ENCODE measurements around the gene VAMP4. TPM values are rescaled to one million over a fixed set of nuclear protein-coding genes. Genes with fewer than 3 reads are reported as not detected.

The VAMP4 gene
- total and polyA plus RNA-seq, 2 donors (not counting 3 experiments of a cell fraction or from before 2014, with no cell fraction given): 2.1 to 10.4 TPM

DNA sequence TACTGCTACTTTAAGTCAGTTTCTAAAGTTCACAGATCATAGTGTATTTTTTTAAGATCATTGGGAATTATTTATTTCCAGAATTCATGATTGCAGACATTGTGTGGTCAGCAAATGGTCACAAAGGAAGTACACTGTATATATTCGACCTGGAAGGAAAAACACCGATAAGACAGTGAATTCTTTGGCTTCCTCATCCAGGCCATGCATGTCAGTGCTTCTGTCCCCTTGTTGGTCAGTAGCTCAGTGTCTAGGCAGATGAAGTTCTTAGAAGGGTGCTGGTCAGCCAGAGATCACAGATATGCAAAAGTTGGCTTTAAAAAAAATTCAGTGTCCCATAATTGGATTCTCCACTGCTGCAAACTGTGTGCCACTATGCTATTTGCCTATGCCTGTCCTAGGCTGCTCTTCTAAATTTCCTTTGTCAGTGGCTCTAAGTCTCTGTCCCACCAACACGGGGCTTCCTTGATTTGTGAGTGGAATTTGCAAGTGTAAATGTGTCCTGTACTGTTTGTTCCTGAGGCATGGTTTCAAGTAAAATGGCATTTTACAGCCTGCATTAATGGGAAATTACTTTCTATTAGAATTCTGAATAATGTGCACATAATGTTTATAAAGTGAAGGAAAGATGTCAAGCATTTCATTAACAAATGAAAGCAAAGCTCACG is 12.0 kb upstream of the VAMP4 start:
- H3K4me1 ChIP-seq (ENCODE audit: control insufficient read depth, extremely low read depth, insufficient read depth, low read length): no peaks in the 10 kb centered on the region
- no peaks in the 10 kb centered on the region for H3K79me2 ChIP-seq (ENCODE audit: control insufficient read depth, insufficient read depth, low read length)
- CTCF ChIA-PET: interaction anchor here (0.9 to 1.0 kb wide), 2 partner anchors 13 to 230 kb away, joined by 3 to 4 read pairs; no protein-coding TSS in a partner anchor
- H3K36me3 ChIP-seq (ENCODE audit: control insufficient read depth in 2 of 2, extremely low read depth in 1 of 2, insufficient read depth in 2 of 2, low read length in 2 of 2): no peaks in the 10 kb centered on the region
- no TSS peak for BruUV-seq (replicated peaks)
- POLR2A ChIA-PET: no interaction called here
- H3K9me3 ChIP-seq (replicated peaks; ENCODE audit: control insufficient read depth, insufficient read depth, low read length): no peaks in the 10 kb centered on the region
- no peaks in the 10 kb centered on the region for H3K9me1 ChIP-seq (replicated peaks; ENCODE audit: control insufficient read depth, extremely low read depth, insufficient read depth, low read length)
- no peak for FAIRE-seq
- no peak overlapping the region for H3K4me2 ChIP-seq (ENCODE audit: insufficient read depth, low read length)
- no peak overlapping the region for H2AFZ ChIP-seq (ENCODE audit: low read depth, low read length)
- H3K9ac ChIP-seq (replicated peaks; ENCODE audit: extremely low read depth, insufficient read depth, low read length): no peak overlapping the region
- peaks cover 2 to 11% of the 10 kb centered on the region in 2 experiments for H3K27me3 ChIP-seq (ENCODE audit: control insufficient read depth in 2 of 2, insufficient read depth in 2 of 2, low read length in 2 of 2)
- no peaks in the 10 kb centered on the region for H4K20me1 ChIP-seq (replicated peaks; ENCODE audit: control insufficient read depth, extremely low read depth, insufficient read depth, low read length)
- TF ChIP-seq MYC (IDR thresholded peaks at IDR 0.05; ENCODE audit: low read depth, low read length): no peak
- TF ChIP-seq POLR2A (IDR thresholded peaks at IDR 0.05; ENCODE audit: low read depth, low read length): no peak
- no peak for TF ChIP-seq MAX (IDR thresholded peaks at IDR 0.05; ENCODE audit: insufficient read depth, insufficient read length)
- TF ChIP-seq EZH2 (IDR thresholded peaks at IDR 0.05; ENCODE audit: borderline replicate concordance, low read depth, low read length, severe bottlenecking): no peak
- TF ChIP-seq GATA2 (IDR thresholded peaks at IDR 0.05; ENCODE audit: insufficient read depth, insufficient read length, low read depth, low read length): no peak
- no peak for TF ChIP-seq FOS (IDR thresholded peaks at IDR 0.05; ENCODE audit: borderline replicate concordance, insufficient read depth, low read length)
- TF ChIP-seq JUN (IDR thresholded peaks at IDR 0.05; ENCODE audit: borderline replicate concordance, insufficient read depth, insufficient read length, low read depth): no peak
- TF ChIP-seq CTCF (IDR thresholded peaks at IDR 0.05; ENCODE audit: extremely low read depth in 1 of 2, insufficient read depth in 1 of 2, low read depth in 1 of 2, low read length in 2 of 2): no peak
- no peak for TF ChIP-seq POLR2AphosphoS5 (IDR thresholded peaks at IDR 0.05; ENCODE audit: insufficient read depth, low read depth, low read length)
- H3K4me3 ChIP-seq (replicated peaks in 1 of 3; ENCODE audit: insufficient read depth in 1 of 3, low read depth in 1 of 3, low read length in 3 of 3): no peak overlapping the region
- intact Hi-C loops (cut with micrococcal nuclease) (no loop called here), dilution Hi-C loops (cut with MboI; ENCODE audit: extremely low pct_ligation_motif_present, low sequenced_read_pairs) (no loop called here)
- DNase-seq (ENCODE audit: low read depth, low spot score): no peak
- no peak overlapping the region for H3K27ac ChIP-seq (ENCODE audit: insufficient read depth, low read depth, low read length)
